Stimulated activated CD8-positive, alpha-beta memory T cell treated with anti-CD3 and anti-CD28 coated beads, Interleukin-12 subunit alpha, Interleukin-12 subunit beta, amount 100 ng/mL, for 4 hours (primary cell): Measurements from ENCODE around the gene STIM2.
"Not testable (repeated sequence)": the region's sequence is repeated elsewhere in the genome, so short reads cannot be mapped to it uniquely, and the experiment has no call there.

Experiments used
- DNase-seq: peaks from one replicate; pipeline ENCODE4 v3.0.0-alpha.2; 2020; ENCODE audit warnings: low read depth

STIM2 gene

GRCh38 chr4:27001398-27002164 is 140.9 kb downstream of the STIM2 start:
- DNase-seq: no peak

GRCh38 chr4:27003642-27004113 is 143.0 kb downstream of the STIM2 start:
- DNase-seq: no peak

- DNase-seq: no peak
Measured at GRCh38 chr4:27005501-27005900, 144.9 kb downstream of the STIM2 start.

DNA sequence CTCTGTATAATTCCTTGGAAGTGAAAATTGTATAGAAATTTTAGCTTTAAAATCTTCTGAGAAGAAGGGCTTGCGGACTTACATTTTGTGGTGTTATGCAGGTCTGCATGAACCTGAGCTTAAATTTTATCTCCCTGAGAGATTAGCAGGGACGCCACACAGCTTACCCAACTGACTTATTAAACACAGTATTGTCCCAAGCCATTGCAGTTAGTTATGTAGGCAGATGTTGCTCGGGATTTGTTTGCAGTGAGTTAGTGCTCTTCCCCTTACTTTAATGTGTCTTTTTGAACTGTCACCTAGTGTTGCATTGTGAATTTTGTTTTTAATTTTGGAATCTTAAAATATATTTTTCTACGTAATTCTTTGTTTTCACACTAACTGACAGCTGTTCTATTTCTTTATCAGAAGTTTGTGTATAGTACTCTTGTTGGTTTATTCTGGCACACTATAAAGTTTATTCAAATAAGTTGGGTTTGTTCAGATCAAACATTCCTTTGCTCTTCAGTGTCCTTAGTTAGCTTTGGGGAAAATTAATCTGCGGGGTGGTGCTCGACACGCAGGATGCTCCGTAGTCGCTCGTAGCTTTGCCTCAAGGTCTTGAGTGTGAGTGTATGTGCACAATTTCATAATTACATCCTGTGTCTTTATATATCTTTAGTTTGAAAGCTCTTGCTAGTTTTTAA is 145.4 kb downstream of the STIM2 start:
- DNase-seq: no peak

- DNase-seq: no peak
Measured at GRCh38 chr4:27006646-27007045, 146.0 kb downstream of the STIM2 start.

GRCh38 chr4:27007507-27007906 is 146.9 kb downstream of the STIM2 start:
- no peak for DNase-seq

DNA sequence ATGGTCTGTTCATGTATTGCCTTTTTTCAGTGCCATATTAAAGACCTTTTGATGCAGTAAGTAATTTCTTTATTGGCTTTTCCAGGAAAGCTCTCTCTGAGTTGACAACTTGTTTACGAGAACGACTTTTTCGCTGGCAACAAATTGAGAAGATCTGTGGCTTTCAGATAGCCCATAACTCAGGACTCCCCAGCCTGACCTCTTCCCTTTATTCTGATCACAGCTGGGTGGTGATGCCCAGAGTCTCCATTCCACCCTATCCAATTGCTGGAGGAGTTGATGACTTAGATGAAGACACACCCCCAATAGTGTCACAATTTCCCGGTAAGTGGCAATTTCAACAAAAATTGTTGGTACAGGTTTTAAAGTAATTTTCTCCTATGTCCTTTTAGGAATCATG is 148.0 kb downstream of the STIM2 start:
- DNase-seq: no peak

GRCh38 chr4:27009539-27009938 is 148.9 kb downstream of the STIM2 start:
- DNase-seq: no peak

- DNase-seq: peak; percentile 12
Measured at GRCh38 chr4:27010334-27010940, 149.8 kb downstream of the STIM2 start.

GRCh38 chr4:27011401-27011800 is 150.8 kb downstream of the STIM2 start:
- DNase-seq: no peak

DNA sequence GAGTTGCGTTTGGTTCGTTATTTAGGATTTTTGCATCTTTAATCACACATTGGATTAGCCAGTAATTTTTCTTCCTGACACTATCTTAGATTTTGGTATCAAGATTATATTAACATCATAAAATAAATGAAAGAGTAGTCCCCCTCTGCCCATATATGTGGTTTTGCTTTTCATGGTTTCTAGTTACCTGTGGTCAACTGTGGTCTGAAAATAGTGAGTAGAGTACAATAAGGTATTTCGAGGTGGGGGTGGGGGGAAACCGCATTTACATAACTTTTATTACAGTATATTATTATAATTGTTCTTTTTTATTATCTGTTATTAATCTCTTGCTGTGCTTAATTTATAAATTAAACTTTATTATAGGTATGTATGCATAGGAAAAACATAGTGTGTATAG is 152.4 kb downstream of the STIM2 start:
- DNase-seq: no peak

GRCh38 chr4:27016551-27016950 is 155.9 kb downstream of the STIM2 start:
- DNase-seq: no peak

DNA sequence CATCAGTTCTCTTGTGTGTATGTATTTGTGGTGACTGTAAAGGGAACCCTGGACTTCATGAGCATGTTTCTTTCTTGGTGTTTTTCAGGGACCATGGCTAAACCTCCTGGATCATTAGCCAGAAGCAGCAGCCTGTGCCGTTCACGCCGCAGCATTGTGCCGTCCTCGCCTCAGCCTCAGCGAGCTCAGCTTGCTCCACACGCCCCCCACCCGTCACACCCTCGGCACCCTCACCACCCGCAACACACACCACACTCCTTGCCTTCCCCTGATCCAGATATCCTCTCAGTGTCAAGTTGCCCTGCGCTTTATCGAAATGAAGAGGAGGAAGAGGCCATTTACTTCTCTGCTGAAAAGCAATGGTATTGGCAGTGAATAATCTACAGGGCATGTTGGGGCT is 157.0 kb downstream of the STIM2 start:
- DNase-seq: no peak

DNA sequence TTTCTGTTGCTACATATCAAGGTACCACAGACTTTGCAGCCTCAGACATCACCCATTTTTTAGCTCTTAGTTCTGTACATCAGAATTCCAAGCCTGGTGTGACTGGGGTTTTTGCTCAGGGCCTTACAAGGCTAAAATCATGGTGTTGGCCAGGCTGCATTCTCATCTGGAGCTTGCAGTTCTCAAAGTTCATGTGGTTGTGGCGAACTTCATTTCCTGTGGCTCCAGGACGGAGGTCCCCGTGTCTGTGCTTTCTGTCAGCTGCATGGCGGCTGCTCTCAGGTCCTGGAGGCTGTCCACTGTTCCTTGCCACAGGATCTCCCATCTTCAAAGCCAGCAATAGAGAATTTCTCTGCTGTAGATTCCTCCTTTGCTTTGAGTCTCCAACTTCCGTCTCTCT is 157.4 kb downstream of the STIM2 start:
- no peak for DNase-seq

- no peak for DNase-seq
Measured at GRCh38 chr4:27018910-27019309, 158.3 kb downstream of the STIM2 start.

DNA sequence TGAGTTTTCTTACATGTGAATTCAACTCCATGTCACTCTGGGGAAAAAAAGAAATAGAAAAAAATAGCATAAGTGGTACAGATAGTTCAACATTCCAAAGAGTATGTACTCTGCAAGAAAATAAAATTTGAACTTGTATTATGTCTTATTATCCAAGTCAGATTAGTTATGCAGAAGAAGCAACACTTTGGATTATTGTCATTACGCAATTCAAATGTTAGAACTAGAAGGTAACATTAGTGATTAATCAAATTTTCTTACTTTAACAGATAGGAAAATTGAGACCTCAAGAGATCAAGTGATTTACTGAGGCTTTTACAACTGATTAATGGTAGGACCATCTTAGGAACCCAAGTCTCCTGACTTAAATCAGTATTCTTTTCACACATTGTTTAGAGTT is 159.1 kb downstream of the STIM2 start:
- DNase-seq: no peak

GRCh38 chr4:27020203-27020602 is 159.6 kb downstream of the STIM2 start:
- DNase-seq: no peak

- DNase-seq: no peak
Measured at GRCh38 chr4:27020603-27021002, 160.0 kb downstream of the STIM2 start.

- DNase-seq: no peak
Measured at GRCh38 chr4:27022963-27023362, 162.3 kb downstream of the STIM2 start.

DNA sequence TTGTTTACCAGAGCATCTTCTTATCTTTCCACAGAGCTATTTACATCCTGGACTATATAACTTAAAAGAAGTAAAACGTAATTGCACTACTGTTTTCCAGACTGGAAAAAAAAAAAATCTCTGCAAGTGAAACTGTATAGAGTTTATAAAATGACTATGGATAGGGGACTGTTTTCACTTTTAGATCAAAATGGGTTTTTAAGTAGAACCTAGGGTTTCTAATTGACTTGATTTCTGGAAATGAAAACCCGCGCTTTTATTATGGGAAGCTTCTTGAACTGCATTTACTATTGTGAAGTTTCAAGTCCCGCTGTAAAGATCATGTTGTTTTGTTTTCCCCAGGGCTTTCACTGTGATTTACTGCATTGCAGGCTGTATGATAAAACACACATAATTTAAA is 162.7 kb downstream of the STIM2 start:
- DNase-seq: no peak

DNA sequence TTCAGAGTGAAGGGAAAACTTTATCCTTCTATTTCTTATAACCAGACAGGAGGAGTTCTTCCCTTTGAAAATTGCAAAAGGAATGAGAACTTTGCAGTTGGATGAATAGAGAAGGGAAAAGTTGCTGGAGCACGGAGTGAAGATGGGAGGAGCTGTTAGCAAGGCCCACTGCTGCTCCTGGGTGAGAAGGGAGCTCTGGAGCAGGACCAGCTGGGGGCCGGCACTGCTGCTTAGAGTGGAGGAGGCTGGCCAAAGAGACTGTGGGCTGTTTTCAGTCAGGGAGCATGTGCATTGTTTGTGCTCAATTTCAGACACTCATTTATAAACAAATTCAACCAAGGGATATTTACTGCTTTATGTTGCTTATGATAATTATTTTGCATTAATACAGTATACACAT is 164.2 kb downstream of the STIM2 start:
- DNase-seq: no peak

GRCh38 chr4:27027428-27027827 is 166.8 kb downstream of the STIM2 start:
- DNase-seq: no peak

DNA sequence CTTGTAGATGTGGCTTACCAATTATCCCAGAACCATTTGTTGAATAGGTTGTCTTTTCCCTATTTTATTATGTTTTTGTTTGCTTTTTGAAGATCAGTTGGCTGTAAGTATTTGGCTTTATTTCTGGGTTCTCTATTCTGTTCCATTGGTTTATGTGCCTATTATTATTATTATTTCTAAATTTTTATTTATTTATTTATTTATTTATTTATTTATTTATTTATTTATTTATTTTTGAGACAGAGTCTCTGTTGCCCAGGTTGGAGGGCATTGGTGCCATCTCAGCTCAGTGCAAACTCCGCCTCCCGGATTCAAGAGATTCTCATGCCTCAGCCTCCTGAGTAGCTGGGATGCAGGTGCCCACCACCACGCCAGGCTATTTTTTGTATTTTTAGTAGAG is 174.5 kb downstream of the STIM2 start:
- not testable (repeated sequence) for DNase-seq
